HG02642 (cell line): Measurements from ENCODE around the gene KCNG4.
"Not testable (repeated sequence)": the region's sequence is repeated elsewhere in the genome, so short reads cannot be mapped to it uniquely, and the experiment has no call there.

Experiments
- ATAC-seq: cut with Tn5 transposase; IDR thresholded peaks from one replicate; pipeline ENCODE4 v1.9.1; 2021; ENCODE audit warnings: mild to moderate bottlenecking; ENCODE audit not compliant: unreplicated experiment, poor library complexity

Gene KCNG4

DNA sequence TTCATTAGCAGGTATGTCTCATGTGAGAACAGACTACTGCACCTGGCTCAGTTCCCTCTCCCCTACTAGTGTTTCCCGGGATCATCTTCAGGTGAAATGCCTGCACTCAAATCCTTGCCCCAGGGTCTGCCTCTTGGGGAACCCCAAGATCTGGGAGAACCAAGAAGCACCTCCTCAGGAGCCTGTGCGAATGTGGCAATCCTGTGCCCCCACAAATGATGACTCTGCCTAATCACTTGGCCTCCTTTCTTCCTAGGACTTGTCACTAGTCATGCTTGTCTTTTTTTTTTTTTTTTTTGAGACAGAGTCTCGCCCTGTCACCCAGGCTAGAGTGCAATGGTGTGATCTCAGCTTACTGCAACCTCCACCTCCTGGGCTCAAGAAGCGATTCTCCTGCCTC, 27.2 kb downstream of the KCNG4 start:
- no peak for ATAC-seq

DNA sequence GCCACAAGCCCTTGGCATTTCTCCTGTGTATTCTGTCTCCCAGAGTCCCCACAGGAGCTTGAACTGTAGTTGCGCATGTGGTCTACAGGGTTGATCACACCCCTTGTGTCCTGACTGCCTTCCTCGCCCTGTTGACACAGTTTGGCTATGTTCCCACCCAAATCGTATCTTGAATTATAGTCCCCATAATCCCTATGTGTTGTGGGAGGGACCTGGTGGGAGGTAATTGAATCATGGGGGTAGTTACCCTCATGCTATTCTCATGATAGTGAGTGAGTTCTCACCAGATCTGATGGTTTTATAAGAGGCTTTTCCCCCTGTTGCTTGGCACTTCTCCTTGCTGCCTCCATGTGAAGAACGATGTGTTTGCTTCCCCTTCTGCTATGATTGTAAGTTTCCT, 27.7 kb downstream of the KCNG4 start:
- ATAC-seq: no peak

DNA sequence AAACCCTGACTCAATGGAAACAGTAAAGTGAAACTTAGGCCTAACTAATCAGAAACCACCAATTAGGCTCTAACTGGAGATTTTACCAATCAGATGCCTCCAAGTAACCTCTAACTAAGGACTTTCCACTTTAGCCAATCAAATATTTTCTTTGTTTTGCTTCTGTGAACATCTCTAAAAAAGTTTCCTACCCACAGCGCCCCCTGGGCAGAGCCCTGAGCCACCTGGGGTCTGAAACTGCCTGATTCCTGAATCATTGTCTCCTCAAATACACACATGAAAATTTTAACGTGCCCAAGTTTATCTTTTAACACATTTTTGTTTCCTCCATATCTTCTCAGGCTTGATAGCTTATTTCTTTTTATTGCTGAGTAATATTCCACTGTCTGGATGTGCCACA, 29.8 kb downstream of the KCNG4 start:
- ATAC-seq: no peak

DNA sequence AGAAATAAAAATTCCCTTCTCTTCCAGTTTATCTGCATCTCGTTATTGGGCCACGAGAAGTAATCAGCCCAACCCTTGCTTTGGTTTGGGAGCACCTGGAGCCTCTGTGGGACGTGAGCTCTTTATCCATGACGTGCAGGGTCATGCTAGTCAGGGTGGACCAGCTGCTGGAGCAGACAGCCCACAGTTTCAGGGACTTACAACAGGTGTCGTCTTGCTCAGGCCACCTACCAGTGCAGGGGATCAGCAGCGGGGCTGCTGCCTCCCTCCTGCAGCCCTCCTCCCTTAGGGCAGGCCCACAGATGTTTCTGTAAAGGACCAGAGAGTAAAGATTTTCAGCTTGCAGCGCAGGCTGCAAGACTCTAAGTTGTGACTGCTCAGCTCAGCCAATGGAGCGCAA, 31.9 kb downstream of the KCNG4 start:
- ATAC-seq: no peak

DNA sequence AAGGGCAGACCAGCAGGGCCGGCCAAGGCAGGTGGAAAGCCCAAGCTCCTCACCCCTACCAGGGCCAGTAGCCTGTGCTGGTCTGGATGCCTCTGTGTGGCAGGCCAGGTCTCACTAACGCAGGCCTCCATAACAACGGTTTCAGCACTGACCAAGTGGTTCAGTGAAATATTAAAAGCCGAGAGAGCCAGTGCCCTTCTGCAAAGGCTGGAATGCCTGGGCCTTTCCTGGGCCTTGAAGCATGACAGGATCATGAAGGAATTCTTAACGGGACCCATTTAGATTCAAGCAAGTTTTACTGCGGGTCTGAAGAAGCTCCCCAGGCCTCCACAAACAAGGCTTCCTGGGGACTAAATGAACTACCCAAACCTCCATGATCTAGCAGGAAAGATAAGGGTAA, 32.6 kb downstream of the KCNG4 start:
- ATAC-seq: no peak

DNA sequence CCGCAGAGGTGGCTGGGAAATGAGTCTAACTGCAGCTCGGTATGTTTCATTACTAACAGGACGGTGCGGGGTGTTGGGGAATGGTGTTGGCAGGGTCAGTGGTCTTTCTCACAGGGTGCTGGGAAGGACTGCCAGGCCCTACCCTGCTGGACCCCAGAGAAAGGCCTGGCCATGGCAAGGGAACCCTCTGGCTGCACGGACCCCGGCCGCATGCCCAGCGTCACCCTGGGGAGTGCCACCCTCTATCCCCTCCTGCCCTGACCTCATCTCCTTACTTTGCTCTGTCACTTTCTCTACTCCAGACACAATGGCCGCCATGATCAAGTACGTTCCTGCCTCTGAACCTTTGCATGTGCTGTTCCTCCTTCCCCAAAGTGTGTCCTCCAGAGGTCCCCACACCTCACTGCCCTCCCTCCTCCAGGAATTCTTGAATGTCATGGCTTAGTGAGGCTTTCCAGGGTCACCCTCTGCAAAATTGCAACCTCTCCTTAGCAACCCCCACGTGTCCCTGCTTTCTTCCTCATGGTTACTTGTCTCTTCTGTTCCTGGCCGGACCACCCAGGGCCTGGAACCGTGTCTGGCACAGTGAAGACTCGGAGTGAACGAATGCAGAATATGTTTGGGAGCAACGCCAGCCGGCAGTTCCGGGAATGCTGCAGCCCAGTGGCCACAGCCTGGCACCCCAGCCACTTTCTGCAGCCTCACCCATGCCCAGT, 33.7 kb downstream of the KCNG4 start:
- ATAC-seq: no peak

DNA sequence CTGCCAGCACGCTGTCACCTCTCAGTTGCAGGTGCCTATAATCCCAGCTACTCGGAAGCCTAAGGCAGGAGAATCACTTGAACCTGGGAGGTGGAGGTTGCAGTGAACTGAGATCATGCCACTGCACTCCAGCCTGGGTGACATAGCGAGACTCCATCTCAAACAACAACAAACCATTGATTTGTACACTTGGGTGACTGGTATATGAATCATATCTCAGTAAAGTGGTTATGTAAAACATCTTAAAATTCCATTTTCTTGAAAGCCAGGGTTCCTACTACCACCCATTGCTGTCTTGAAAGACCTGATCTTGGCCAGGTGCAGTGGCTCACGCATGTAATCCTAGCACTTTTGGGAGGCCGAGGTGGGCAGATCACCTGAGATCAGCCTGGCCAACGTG, 34.7 kb downstream of the KCNG4 start:
- ATAC-seq: not testable (repeated sequence)

DNA sequence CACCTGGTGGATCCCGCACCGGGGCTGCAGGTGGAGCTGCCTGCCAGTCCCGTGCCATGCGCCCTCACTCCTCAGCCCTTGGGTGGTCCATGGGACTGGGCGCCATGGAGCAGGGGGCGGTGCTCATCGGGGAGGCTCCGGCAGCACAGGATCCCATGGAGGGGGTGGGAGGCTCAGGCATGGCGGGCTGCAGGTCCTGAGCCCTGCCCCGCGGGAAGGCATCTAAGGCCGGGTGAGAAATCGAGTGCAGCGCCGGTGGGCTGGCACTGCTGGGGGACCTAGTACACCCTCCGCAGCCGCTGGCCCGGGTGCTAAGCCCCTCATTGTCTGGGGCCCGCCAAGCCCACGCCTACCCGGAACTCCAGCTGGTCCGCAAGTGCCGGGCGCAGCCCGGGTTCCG, 35.3 kb downstream of the KCNG4 start:
- ATAC-seq: not testable (repeated sequence)

DNA sequence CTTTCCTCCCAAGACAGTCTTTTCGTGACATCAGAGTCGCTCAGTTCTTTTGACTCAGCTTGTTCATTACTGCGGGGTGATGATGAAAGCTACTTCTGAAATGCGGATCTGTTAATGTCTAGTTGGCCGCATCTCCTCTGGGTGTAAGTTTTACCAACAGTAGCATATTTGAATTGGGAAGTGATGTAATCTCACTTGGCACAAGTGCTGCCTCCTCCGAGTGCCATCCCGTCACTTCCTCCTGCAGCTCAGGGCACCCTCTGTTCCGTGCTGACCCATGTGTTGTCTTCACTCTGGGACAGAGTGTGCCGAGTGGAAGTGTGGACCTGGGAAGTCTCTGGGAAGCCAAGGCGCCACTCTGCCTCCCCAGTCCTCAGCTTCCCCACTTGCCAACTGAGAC, 40.0 kb downstream of the KCNG4 start:
- no peak for ATAC-seq

DNA sequence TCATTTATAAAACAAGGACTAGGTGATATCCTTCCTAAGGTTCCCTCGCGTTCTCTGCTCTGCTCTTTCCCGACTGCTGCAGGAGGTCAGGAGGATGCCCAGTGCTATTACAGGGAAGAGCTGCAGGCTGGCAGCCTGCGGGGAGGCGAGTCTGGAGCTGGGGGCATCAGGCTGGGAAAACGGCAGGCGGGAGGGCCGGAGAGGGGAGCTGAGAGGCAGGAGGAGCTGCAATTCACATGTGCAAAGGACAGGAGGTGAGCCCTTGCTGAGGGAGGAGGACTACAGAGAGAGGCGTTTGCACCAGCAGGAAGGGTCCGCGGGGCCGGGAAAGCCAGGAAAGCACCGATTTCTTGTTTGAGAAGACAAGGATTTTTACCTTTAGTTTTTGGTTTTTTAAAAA, 40.7 kb downstream of the KCNG4 start:
- no peak for ATAC-seq

DNA sequence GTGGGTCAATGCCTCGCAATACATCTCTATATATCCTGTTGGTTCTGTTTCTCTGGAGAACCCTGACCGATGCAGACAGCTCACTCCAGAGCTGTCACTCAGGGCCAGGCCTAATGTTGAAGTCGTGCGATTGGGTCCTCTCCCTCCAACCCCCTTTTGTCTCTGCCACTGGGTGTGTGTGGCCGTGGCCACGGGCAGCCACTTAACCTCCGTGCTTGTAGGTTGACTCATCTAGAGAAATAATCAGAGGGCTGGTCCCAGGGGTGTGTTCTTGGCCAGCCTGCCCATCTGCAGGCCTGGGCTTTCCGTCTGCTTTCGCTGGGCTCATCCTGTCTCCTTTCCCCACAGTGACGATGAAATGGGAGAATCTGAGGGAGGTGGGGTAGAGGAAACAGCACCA, 41.4 kb downstream of the KCNG4 start:
- no peak for ATAC-seq

DNA sequence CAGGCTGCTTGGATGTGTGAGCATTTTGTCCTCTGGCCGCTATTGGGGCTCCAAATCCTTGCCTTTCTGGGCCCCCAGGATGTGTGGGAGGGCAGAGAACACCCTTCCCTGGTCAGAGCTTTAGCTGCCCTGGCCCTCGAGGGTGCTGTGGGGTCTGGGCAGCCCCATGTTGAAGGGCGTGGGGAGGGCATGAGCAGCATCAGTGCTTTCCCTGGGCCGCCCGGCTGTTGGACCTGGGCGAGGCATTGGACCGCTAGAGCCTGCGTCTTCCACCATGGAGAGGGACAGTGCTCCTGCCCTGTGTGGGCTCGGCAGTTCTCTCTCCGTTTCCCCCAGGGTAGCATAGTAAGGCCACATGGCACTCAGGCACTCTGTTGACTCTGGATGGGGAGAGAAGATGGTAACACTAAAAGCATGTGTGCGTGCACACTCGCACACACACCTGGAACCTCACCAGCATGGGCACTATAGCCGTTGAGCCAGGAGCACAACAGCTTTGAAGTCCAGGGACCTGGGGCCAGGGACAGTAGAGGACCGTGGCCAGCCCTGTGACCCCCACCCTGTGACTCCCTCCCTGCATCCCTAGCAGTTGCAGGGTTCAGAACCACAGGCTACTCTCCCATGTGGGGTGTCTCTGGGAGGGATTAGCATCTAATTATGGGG, 42.2 kb downstream of the KCNG4 start:
- ATAC-seq: no peak

DNA sequence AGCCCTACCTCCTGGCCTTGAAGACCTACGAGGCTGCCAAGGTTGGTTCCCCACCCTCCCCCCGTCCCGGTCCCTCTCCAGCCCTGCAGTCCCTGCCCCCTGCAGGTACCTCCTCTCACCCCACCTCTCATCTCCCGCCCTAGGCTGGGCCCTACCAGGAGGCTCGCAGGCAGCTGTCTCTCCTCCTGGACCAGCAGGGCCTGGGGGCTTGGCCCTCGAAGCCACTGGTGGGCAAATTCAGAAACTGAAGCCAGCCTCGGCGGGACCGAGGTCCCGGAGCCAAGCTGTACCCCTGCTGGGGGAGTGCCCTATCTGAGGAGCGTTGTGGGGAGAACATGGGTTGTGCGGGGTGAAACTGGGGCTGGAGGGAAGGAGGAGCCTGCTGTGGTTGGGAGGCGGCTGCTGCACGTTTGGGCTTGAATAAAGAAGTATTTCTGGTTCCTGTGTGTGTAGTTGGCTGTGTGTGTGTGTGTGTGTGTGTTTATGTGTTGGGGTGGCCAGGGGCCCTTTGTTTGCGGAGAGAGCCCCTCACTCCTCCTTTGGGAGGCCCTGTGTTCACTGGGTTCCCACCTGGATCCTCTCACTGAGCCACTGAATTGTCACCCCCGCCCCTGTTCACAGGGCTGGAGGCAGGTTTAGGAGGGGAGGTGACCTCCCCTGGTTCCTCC, 43.0 kb downstream of the KCNG4 start:
- ATAC-seq: no peak

DNA sequence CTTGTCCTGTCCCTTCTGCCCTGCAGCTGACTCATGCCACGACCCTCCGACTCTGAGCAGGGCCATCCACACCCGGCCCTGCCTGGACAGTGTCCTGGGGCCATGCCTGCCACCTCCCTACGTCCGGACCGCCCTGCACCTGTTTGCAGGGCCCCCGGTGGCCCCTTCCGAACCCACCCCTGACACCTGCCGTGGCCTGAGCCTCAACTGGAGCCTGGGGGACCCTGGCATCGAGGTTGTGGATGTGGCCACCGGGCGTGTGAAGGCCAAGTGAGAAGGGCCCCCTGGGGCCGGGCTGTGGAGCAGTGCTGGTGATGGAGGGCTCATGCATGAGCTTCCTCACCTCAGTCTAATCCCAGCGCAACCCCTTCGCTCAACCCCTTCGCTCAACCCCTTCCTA, 43.7 kb downstream of the KCNG4 start:
- no peak for ATAC-seq

DNA sequence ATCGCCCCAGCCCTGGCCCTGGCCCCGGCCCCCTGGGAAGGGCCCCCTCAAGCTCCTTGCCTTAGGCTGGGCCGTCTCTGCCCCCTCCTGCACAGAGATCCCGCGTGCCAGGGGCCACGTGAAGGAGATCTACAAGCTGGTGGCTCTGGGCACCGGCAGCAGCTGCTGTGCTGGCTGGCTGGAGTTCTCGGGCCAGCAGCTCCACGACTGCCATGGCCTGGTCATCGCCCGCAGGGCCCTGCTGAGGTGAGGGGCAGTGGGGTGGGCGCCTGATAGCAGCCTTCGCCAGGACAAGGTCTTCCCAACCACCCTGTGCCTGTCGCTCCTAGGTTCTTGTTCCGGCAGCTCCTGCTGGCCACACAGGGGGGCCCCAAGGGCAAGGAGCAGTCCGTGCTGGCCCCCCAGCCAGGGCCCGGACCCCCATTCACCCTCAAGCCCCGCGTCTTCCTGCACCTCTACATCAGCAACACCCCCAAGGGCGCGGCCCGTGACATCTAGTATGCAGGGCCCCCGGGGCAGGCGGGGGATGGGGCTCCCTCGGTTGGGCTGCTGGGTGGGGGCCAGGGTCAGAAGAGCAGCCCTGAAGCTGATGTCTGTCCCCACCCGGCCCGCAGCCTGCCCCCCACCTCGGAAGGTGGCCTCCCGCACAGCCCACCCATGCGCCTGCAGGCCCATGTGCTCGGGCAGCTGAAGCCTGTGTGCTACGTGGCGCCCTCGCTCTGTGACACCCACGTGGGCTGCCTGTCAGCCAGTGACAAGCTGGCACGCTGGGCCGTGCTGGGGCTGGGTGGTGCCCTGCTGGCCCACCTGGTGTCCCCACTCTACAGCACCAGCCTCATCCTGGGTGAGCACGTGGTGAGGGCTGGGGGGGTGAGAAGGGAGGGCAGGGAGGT, 44.4 kb downstream of the KCNG4 start:
- ATAC-seq: no peak

DNA sequence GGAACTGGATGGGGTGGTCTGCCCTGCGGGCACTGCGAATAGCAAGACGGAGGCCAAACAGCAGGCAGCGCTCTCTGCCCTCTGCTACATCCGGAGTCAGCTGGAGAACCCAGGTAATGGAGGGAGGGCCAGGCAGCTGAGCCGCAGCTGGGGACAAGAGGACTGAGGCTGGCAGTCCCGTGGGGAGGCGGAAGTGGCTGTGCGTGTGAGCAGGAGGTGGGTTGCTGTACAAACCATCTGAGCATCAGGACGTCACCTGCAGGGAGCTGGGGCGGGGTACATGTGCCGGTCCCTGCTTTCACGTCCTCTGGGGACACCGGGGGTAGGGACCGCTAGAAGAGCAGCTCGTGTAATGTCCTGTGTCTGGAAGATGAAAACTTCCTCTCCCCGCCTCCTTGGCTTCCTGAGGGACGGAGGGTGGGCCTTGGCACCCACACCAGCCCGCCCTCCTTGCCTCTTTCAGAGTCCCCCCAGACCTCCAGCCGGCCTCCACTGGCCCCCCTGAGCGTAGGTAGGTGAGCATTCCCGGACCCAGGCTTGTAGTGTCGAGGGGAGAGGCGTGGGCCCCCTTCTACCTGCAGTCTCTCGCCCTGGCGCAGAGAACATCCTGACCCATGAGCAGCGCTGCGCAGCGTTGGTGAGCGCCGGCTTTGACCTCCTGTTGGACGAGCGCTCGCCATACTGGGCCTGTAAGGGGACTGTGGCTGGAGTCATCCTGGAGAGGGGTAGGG, 45.2 kb downstream of the KCNG4 start:
- ATAC-seq: no peak

DNA sequence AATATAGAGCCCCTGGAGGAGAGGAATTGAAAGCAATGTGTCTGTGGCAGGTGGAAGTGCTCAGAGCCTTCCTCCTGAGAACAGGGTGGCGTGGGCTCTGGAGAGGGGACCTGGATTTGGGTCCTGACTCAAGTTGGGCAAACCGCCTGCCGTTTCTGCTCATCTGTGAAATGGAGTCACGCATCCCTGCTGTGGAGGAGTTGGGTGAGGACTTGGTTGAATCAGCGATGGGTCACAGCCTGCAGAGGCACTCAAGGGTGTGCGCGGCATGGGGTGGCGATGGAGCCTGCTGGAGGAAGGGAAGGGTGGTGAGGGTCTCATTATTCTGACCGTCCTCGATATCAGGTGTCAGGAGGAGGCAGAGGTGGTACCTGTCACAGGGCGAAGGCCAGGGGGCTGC, 45.8 kb downstream of the KCNG4 start:
- ATAC-seq: no peak

DNA sequence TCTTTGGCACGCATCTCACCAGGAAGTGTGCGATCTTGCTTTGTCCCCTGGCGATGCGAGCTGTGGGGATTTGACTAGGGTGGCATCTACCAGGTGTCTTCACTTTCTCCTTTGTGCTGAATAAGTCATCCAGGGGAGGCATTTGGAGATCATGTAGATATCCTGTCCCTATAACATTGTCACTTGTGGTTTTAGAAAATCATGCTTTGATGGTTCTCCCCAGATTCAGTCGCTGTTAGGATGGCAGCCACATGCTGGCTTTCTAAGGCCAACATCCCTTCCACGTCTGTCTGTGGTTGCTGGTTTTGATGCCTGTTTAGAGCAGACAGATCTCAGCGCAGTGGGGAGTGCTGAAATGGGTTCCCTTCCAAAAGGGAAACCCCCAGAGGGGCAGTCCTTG, 46.3 kb downstream of the KCNG4 start:
- no peak for ATAC-seq

DNA sequence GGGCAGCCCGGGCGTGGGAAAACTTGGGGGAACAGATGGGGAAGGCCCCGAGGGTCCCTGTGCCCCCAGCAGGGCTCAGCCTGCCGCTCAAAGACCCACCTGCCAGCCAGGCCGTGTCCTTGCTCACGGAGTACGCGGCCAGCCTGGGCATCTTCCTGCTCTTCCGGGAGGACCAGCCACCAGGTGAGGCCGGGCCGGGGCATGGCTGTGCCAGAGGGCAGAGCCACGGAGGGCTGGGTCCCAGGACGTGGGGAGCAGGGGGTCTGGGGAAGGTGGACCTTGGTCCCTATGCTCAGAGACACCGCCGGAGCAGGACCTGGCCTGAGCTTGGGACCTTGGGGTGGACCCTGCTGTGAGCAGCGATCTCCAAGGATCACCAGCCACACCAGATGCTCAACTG, 48.3 kb downstream of the KCNG4 start:
- no peak for ATAC-seq

DNA sequence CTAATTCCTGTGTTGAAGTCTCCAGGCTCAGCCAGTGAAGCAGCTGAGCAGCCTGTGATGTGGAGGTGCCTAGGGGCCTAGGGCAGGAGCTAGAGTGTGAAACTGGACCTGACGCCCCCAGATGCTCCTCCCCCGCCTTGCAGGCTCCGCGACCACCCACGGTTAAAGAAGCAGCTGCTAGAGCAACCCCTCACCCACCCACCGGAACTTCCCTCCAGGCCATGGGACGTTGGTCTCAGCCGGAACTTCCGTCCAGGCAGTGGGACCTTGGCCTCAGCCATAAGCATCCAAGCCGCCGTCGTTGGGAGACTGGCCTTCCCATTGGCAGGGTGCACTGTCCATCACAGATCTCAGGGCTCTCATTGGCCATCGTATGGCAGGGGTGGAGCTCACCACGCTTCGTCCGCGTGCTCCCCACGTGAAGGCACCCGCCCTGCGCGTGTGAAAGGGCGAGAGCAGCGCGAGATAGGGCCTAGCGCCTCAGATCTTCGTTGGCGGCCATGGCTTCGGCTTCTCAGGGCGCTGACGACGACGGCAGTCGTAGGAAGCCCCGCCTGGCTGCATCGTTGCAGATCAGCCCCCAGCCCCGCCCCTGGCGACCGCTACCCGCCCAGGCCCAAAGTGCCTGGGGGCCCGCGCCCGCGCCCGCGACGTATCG, 49.0 kb downstream of the KCNG4 start, which contains the start of gene ADAD2:
TSS of gene ADAD2 (plus strand) at position 427 of the 658 bp plus-strand sequence. CDS start at position 501, 74 bp downstream.
- ATAC-seq: no peak
